Activated naive CD4-positive, alpha-beta T cell treated with anti-CD3 and anti-CD28 coated beads for 36 hours (primary cell): ENCODE measurements around the gene LEMD1. TPM values are rescaled to one million over a fixed set of nuclear protein-coding genes. Genes with fewer than 3 reads are reported as not detected.
"Not testable (repeated sequence)": the region's sequence is repeated elsewhere in the genome, so short reads cannot be mapped to it uniquely, and the experiment has no call there.

Source experiments
- CTCF ChIA-PET: fragments of 350-600 bp; sonication (Branson Sonifier 250); formaldehyde crosslinking; loops from one replicate; lab custom pipeline; 2021; ENCODE audit warnings: antibody characterized with exemption; lab: Charles Lee
- DNase-seq: peaks from one replicate; pipeline ENCODE4 v3.0.0-alpha.2; 2020
- H3K27ac Mint-ChIP-seq: one replicate; pipeline ENCODE4 v1.8.0; 2021; ENCODE audit warnings: mild to moderate bottlenecking, mixed read lengths
- H3K27me3 Mint-ChIP-seq: one replicate; pipeline ENCODE4 v1.8.0; 2021; ENCODE audit warnings: low read depth, mixed read lengths
- H3K36me3 Mint-ChIP-seq: one replicate; pipeline ENCODE4 v1.8.0; 2021; ENCODE audit warnings: low read depth, mixed read lengths
- H3K4me1 Mint-ChIP-seq: one replicate; pipeline ENCODE4 v1.8.0; 2021; ENCODE audit warnings: low read depth, mixed read lengths
- H3K4me3 Mint-ChIP-seq: one replicate; pipeline ENCODE4 v1.8.0; 2021; ENCODE audit warnings: mild to moderate bottlenecking, moderate library complexity, mixed read lengths
- H3K9me3 Mint-ChIP-seq: one replicate; pipeline ENCODE4 v1.8.0; 2021; ENCODE audit warnings: mixed read lengths
- intact Hi-C: fragments of 100-400 bp; cut with micrococcal nuclease; formaldehyde crosslinking; loops from one replicate; pipeline ENCODE4 v1.15.1; 2023
- total RNA-seq, 2 experiments: library from RNA; stranded (reverse); gene quantifications; one replicate each; pipeline ENCODE4 v1.2.3, GENCODE V29; 2021

Gene LEMD1
- total RNA-seq, 2 experiments from 2014 or later = 0.79 TPM; not detected in 1

- no peaks in the 10 kb centered on the region for H3K36me3 Mint-ChIP-seq
- intact Hi-C loops = no loop called here
- peaks cover 11% of the 10 kb centered on the region for H3K27me3 Mint-ChIP-seq
- CTCF ChIA-PET = interaction anchor here (1.4 to 1.5 kb wide), 2 partner anchors 94 to 133 kb away, joined by 5 to 6 read pairs; no protein-coding TSS in a partner anchor
- no peaks in the 10 kb centered on the region for H3K4me1 Mint-ChIP-seq
- no peak for DNase-seq
- H3K9me3 Mint-ChIP-seq = no peaks in the 10 kb centered on the region
- H3K4me3 Mint-ChIP-seq = no peak overlapping the region
- no peak overlapping the region for H3K27ac Mint-ChIP-seq
These were observed 30.5 kb downstream of the LEMD1 start for GRCh38 chr1:205391386-205391785.

GRCh38 chr1:205387845-205388244, 34.0 kb downstream of the LEMD1 start:
- Mint-ChIP-seq H3K9me3 (no peaks in the 10 kb centered on the region), H3K36me3 (no peaks in the 10 kb centered on the region), H3K27me3 (peaks cover 6% of the 10 kb centered on the region), H3K27ac (no peak overlapping the region), H3K4me3 (no peak overlapping the region), H3K4me1 (no peaks in the 10 kb centered on the region)
- CTCF ChIA-PET = interaction anchor here (0.8 to 1.9 kb wide), 5 partner anchors 8 to 137 kb away, joined by 4 to 9 read pairs (median 6); no protein-coding TSS in a partner anchor
- intact Hi-C loops = no loop called here
- no peak for DNase-seq

- intact Hi-C loops, H3K27me3 Mint-ChIP-seq: not testable (repeated sequence)
These were observed 38.9 kb downstream of the LEMD1 start for GRCh38 chr1:205382990-205383389.

GRCh38 chr1:205382561-205382960, 39.3 kb downstream of the LEMD1 start:
- H3K4me1 Mint-ChIP-seq = no peaks in the 10 kb centered on the region
- no peak for DNase-seq
- no peak overlapping the region for H3K27ac Mint-ChIP-seq
- CTCF ChIA-PET = no interaction called here
- H3K9me3 Mint-ChIP-seq = no peaks in the 10 kb centered on the region
- intact Hi-C loops = no loop called here
- no peak overlapping the region for H3K4me3 Mint-ChIP-seq
- peaks cover 4% of the 10 kb centered on the region for H3K27me3 Mint-ChIP-seq
- H3K36me3 Mint-ChIP-seq = no peaks in the 10 kb centered on the region

More at GRCh38 chr1:205382990-205383389, 38.9 kb downstream of the LEMD1 start:
- DNase-seq, H3K36me3 Mint-ChIP-seq, H3K27ac Mint-ChIP-seq, H3K9me3 Mint-ChIP-seq, H3K4me3 Mint-ChIP-seq, H3K4me1 Mint-ChIP-seq, CTCF ChIA-PET: not testable (repeated sequence)

- Mint-ChIP-seq H3K4me1 (no peaks in the 10 kb centered on the region), H3K36me3 (no peaks in the 10 kb centered on the region), H3K27me3 (peaks cover 4% of the 10 kb centered on the region), H3K9me3 (no peaks in the 10 kb centered on the region), H3K27ac (no peak overlapping the region), H3K4me3 (no peak overlapping the region)
- DNase-seq = no peak
- CTCF ChIA-PET = interaction anchor here (0.6 to 1.9 kb wide), 6 partner anchors 15 to 356 kb away, joined by 3 to 6 read pairs (median 4); no protein-coding TSS in a partner anchor
- intact Hi-C loops = no loop called here
These were observed 40.6 kb downstream of the LEMD1 start for GRCh38 chr1:205381305-205381704.

- no peak for DNase-seq
- Mint-ChIP-seq H3K4me1 (no peaks in the 10 kb centered on the region), H3K36me3 (no peaks in the 10 kb centered on the region), H3K27ac (no peak overlapping the region), H3K4me3 (no peak overlapping the region), H3K27me3 (peaks cover 4% of the 10 kb centered on the region), H3K9me3 (no peaks in the 10 kb centered on the region)
- intact Hi-C loops = no loop called here
- CTCF ChIA-PET = interaction anchor here (0.6 to 1.9 kb wide), 6 partner anchors 15 to 356 kb away, joined by 3 to 6 read pairs (median 4); no protein-coding TSS in a partner anchor
These were observed 41.0 kb downstream of the LEMD1 start for GRCh38 chr1:205380882-205381281.

- no peak for DNase-seq
- Mint-ChIP-seq H3K27ac (no peak overlapping the region), H3K4me1 (peaks cover 8% of the 10 kb centered on the region), H3K9me3 (no peaks in the 10 kb centered on the region), H3K36me3 (no peaks in the 10 kb centered on the region), H3K4me3 (no peak overlapping the region), H3K27me3 (peaks cover 4% of the 10 kb centered on the region)
- intact Hi-C loops = no loop called here
- CTCF ChIA-PET = no interaction called here
These were observed 42.8 kb downstream of the LEMD1 start for GRCh38 chr1:205379056-205379455.

- no peak overlapping the region for H3K27ac Mint-ChIP-seq
- CTCF ChIA-PET = interaction anchor here (0.6 kb wide), 1 partner anchor 54 kb away, joined by 3 read pairs; no protein-coding TSS in a partner anchor
- no peaks in the 10 kb centered on the region for H3K9me3 Mint-ChIP-seq
- no peaks in the 10 kb centered on the region for H3K36me3 Mint-ChIP-seq
- peaks cover 11% of the 10 kb centered on the region for H3K4me1 Mint-ChIP-seq
- H3K4me3 Mint-ChIP-seq = no peak overlapping the region
- intact Hi-C loops = no loop called here
- H3K27me3 Mint-ChIP-seq = peaks cover 4% of the 10 kb centered on the region
- no peak for DNase-seq
These were observed 44.5 kb downstream of the LEMD1 start for GRCh38 chr1:205377355-205377754.

- H3K9me3 Mint-ChIP-seq = no peaks in the 10 kb centered on the region
- DNase-seq = no peak
- CTCF ChIA-PET = no interaction called here
- H3K36me3 Mint-ChIP-seq = no peaks in the 10 kb centered on the region
- peaks cover 4% of the 10 kb centered on the region for H3K27me3 Mint-ChIP-seq
- peaks cover 11% of the 10 kb centered on the region for H3K4me1 Mint-ChIP-seq
- H3K4me3 Mint-ChIP-seq = no peak overlapping the region
- H3K27ac Mint-ChIP-seq = no peak overlapping the region
- intact Hi-C loops = no loop called here
These were observed 45.1 kb downstream of the LEMD1 start for GRCh38 chr1:205376739-205377138.

- intact Hi-C loops = no loop called here
- CTCF ChIA-PET = no interaction called here
- Mint-ChIP-seq H3K27me3 (peaks cover 4% of the 10 kb centered on the region), H3K9me3 (no peaks in the 10 kb centered on the region), H3K4me1 (peaks cover 11% of the 10 kb centered on the region), H3K4me3 (no peak overlapping the region), H3K27ac (no peak overlapping the region), H3K36me3 (no peaks in the 10 kb centered on the region)
- DNase-seq = no peak
These were observed 45.9 kb downstream of the LEMD1 start for GRCh38 chr1:205375835-205376545.

- Mint-ChIP-seq H3K4me3 (no peak overlapping the region), H3K4me1 (peaks cover 11% of the 10 kb centered on the region), H3K27ac (no peak overlapping the region), H3K27me3 (peaks cover 4% of the 10 kb centered on the region), H3K36me3 (no peaks in the 10 kb centered on the region), H3K9me3 (no peaks in the 10 kb centered on the region)
- intact Hi-C loops = no loop called here
- CTCF ChIA-PET = interaction anchor here (0.9 to 1.7 kb wide), 2 partner anchors 21 to 39 kb away, joined by 3 to 5 read pairs; no protein-coding TSS in a partner anchor
- DNase-seq = no peak
These were observed 47.4 kb downstream of the LEMD1 start for GRCh38 chr1:205374210-205375078.

GRCh38 chr1:205373798-205374175, 48.1 kb downstream of the LEMD1 start:
- Mint-ChIP-seq H3K27ac (no peak overlapping the region), H3K27me3 (no peaks in the 10 kb centered on the region), H3K4me1 (peaks cover 11% of the 10 kb centered on the region), H3K4me3 (no peak overlapping the region), H3K9me3 (no peaks in the 10 kb centered on the region), H3K36me3 (no peaks in the 10 kb centered on the region)
- intact Hi-C loops = no loop called here
- CTCF ChIA-PET = interaction anchor here (0.6 to 1.7 kb wide), 2 partner anchors 20 to 39 kb away, joined by 4 to 5 read pairs; no protein-coding TSS in a partner anchor
- no peak for DNase-seq
